ENCODE results near the gene CENPV.
"Not testable (repeated sequence)": the region's sequence is repeated elsewhere in the genome, so short reads cannot be mapped to it uniquely, and the experiment has no call there.

The CENPV gene

DNA sequence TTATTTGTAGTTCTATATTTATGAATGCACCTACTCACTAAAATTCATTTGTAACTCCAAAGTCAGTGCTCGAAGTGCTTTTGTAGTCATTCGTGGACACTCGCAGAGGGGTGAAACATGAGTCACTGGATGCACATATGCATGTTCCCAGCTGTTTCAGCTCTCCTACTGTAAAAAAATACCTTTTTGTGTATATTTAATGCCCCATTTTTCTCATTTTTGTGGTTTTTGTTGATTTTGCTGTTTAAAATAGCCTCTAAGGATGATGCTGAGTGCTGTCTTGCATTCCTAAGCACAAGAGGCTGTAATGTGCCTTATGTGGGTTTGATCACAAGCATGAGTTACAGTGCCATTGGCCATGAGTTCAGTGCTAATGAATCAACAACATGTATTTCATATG, 30.6 kb downstream of the CENPV start:
- Histone ChIP-seq H3K4me3 (ENCODE audit: insufficient read depth, low read depth, low read length, poor library complexity, severe bottlenecking) (no peak overlapping the region), H3K4me1 (ENCODE audit: control insufficient read depth, insufficient read depth, low read length, poor library complexity, severe bottlenecking) (no peaks in the 10 kb centered on the region), H3K36me3 (ENCODE audit: control insufficient read depth, insufficient read depth, low read length) (peaks cover 16% of the 10 kb centered on the region), H3K27me3 (replicated peaks; ENCODE audit: control insufficient read depth, insufficient read depth, low read length, poor library complexity, severe bottlenecking) (no peaks in the 10 kb centered on the region), H3K9me3 (ENCODE audit: control insufficient read depth, low read length) (no peaks in the 10 kb centered on the region), H3K27ac (ENCODE audit: insufficient read depth, low read length, poor library complexity, severe bottlenecking) (no peak overlapping the region)
- DNase-seq, result no peak

DNA sequence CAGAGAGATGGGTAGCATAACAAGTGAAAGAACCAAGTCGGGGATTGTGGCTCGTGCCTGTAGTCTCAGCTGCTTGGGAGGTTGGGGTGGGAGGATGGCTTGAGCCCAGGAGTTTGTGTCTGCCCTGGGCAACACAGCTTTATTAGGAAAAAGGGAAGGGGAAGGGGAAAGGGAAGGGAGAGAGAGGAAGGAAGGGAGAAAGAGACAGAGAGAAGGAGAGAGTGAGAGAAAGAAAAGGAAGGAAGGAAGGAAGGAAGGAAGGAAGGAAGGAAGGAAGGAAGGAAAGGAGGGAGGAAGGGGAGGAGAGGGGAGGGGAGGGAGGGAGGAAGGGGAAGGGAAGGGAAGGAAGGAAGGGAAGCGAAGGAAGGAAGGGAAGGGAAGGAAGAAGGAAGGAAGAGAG, 33.3 kb downstream of the CENPV start:
- no peaks in the 10 kb centered on the region for H3K4me1 ChIP-seq (ENCODE audit: control insufficient read depth, insufficient read depth, low read length, poor library complexity, severe bottlenecking)
- H3K27me3 ChIP-seq (replicated peaks; ENCODE audit: control insufficient read depth, insufficient read depth, low read length, poor library complexity, severe bottlenecking), result no peaks in the 10 kb centered on the region
- H3K36me3 ChIP-seq (ENCODE audit: control insufficient read depth, insufficient read depth, low read length), result peaks cover 4% of the 10 kb centered on the region
- H3K4me3 ChIP-seq (ENCODE audit: insufficient read depth, low read depth, low read length, poor library complexity, severe bottlenecking), result no peak overlapping the region
- no peak for DNase-seq
- H3K27ac ChIP-seq (ENCODE audit: insufficient read depth, low read length, poor library complexity, severe bottlenecking), result no peak overlapping the region
- no peaks in the 10 kb centered on the region for H3K9me3 ChIP-seq (ENCODE audit: control insufficient read depth, low read length)

DNA sequence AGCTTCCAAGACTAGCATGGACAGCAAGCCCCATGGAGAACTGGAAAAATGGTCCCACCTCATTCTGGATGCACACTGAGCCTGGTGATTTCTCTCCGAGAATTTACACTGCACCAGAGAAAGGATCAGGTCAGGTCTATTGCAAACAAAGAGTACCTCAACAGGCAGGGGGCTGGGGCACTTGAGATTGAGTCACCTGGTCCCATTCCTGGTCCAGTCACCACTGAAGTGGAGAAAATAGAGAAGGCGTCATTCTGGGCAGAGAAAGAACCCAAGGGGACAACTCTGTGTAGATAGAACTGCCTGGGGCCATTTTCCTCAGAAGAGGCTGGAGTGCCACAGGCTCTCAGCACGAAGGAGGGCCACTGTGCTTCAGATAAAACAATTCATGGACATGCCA, 38.4 kb downstream of the CENPV start:
- H3K4me1 ChIP-seq (ENCODE audit: control insufficient read depth, insufficient read depth, low read length, poor library complexity, severe bottlenecking), result peaks cover 5% of the 10 kb centered on the region
- no peak overlapping the region for H3K27ac ChIP-seq (ENCODE audit: insufficient read depth, low read length, poor library complexity, severe bottlenecking)
- no peak for DNase-seq
- H3K4me3 ChIP-seq (ENCODE audit: insufficient read depth, low read depth, low read length, poor library complexity, severe bottlenecking), result no peak overlapping the region
- H3K9me3 ChIP-seq (ENCODE audit: control insufficient read depth, low read length), result no peaks in the 10 kb centered on the region
- no peaks in the 10 kb centered on the region for H3K27me3 ChIP-seq (replicated peaks; ENCODE audit: control insufficient read depth, insufficient read depth, low read length, poor library complexity, severe bottlenecking)
- peaks cover 4% of the 10 kb centered on the region for H3K36me3 ChIP-seq (ENCODE audit: control insufficient read depth, insufficient read depth, low read length)

DNA sequence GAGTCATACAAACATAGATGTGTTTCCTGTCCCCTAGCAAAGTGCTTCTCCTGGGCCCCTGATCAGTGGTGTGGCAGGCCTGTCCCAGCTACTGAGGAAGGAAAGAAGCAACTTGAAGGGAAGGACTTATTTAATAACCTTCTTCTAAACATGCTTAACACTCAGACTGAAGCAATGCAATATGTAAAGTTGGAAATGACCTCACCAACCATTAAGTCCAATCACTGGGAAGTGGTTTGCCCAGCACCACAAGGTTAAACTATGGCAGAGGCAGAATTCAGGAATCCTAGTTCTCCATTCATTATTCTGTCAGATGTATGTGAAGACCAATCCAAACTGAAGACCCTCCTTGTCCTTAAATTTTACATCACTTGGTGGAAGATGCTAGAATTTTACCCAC, 39.1 kb downstream of the CENPV start:
- DNase-seq, result no peak
- peaks cover 5% of the 10 kb centered on the region for H3K4me1 ChIP-seq (ENCODE audit: control insufficient read depth, insufficient read depth, low read length, poor library complexity, severe bottlenecking)

DNA sequence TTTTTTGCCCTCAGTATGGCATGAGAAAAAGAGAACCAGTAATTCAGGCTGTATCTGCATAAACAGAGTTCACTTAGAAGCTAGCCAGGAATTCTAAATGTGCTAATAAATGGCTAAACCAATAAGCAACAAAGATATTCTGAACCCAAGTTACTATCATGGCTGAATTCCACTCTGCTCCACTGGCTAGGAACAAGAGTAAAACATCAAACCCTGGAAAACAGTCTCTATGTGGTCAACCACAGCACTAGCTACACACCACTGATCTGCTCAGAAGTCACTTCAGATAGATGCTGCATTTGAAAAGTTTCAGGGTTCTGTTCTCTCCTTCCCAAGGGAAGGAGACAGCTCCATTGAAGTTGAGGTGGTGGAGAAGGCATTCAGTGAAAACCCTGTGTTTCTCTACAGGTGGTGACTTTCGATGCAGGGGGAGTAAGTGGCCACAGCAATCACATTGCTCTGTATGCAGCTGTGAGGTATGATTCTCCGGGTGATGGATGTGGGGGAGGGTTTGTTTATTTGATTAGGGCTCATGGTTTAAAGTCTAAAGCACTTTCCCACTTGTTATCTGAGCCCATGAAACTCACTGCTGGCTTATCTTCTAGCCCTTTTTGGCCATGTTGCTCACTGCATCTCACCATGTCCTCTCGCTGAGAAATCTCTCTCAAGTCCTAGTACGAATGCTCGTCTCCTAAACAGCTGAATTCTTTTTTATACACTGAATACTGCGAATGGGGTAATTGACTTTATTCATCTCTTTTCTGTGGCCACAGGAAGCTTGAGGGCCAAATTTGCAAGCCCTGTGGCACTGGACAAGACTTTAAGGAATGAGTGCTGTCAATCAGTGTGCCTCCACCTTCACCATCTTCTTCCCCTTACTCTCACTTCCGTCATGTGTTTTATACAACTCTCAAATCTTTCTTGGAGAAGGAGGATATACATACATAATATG, 39.9 kb downstream of the CENPV start:
- no peak overlapping the region for H3K27ac ChIP-seq (ENCODE audit: insufficient read depth, low read length, poor library complexity, severe bottlenecking)
- peaks cover 5% of the 10 kb centered on the region for H3K4me1 ChIP-seq (ENCODE audit: control insufficient read depth, insufficient read depth, low read length, poor library complexity, severe bottlenecking)
- no peak for DNase-seq
- no peaks in the 10 kb centered on the region for H3K9me3 ChIP-seq (ENCODE audit: control insufficient read depth, low read length)
- H3K4me3 ChIP-seq (ENCODE audit: insufficient read depth, low read depth, low read length, poor library complexity, severe bottlenecking), result no peak overlapping the region
- peaks cover 4% of the 10 kb centered on the region for H3K36me3 ChIP-seq (ENCODE audit: control insufficient read depth, insufficient read depth, low read length)
- H3K27me3 ChIP-seq (replicated peaks; ENCODE audit: control insufficient read depth, insufficient read depth, low read length, poor library complexity, severe bottlenecking), result no peaks in the 10 kb centered on the region

More for the DNA sequence above, 39.1 kb downstream of the CENPV start:
- H3K27me3 ChIP-seq (replicated peaks; ENCODE audit: control insufficient read depth, insufficient read depth, low read length, poor library complexity, severe bottlenecking), result no peaks in the 10 kb centered on the region
- H3K9me3 ChIP-seq (ENCODE audit: control insufficient read depth, low read length), result no peaks in the 10 kb centered on the region
- H3K4me3 ChIP-seq (ENCODE audit: insufficient read depth, low read depth, low read length, poor library complexity, severe bottlenecking), result no peak overlapping the region
- peaks cover 4% of the 10 kb centered on the region for H3K36me3 ChIP-seq (ENCODE audit: control insufficient read depth, insufficient read depth, low read length)
- H3K27ac ChIP-seq (ENCODE audit: insufficient read depth, low read length, poor library complexity, severe bottlenecking), result no peak overlapping the region

DNA sequence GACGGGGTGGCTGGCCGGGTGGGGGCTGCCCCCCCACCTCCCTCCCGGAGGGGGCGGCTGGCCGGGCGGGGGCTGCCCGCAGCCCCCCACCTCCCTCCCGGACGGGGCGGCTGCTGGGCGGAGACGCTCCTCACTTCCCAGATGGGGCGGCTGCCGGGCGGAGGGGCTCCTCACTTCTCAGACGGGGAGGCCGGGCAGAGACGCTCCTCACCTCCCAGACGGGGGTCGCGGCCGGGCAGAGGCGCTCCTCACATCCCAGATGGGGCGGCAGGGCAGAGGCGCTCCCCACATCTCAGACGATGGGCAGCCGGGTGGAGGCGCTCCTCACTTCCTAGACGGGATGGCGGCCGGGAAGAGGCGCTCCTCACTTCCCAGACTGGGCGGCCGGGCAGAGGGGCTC, 41.2 kb downstream of the CENPV start:
- H3K36me3 ChIP-seq (ENCODE audit: control insufficient read depth, insufficient read depth, low read length); DNase-seq; H3K9me3 ChIP-seq (ENCODE audit: control insufficient read depth, low read length); H3K27ac ChIP-seq (ENCODE audit: insufficient read depth, low read length, poor library complexity, severe bottlenecking); H3K4me1 ChIP-seq (ENCODE audit: control insufficient read depth, insufficient read depth, low read length, poor library complexity, severe bottlenecking); H3K4me3 ChIP-seq (ENCODE audit: insufficient read depth, low read depth, low read length, poor library complexity, severe bottlenecking); H3K27me3 ChIP-seq (replicated peaks; ENCODE audit: control insufficient read depth, insufficient read depth, low read length, poor library complexity, severe bottlenecking): not testable (repeated sequence)

DNA sequence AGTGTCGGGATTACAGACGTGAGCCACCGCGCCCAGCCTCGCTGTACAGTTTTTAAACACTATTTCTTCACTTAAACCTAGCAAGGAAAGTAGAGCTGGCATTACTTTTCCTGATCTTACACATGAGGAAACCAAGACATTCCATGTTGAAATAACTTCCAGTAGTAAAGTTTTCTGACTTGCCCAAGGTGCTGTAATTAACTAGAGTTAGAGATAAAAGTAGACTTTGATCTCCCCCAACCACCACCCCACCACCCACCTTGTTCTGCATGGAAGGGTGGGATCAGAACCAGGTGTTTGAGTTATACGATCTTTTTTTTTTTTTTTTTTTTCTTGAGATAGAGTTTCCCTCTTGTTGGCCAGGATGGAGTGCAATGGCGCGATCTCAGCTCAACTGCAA, 47.1 kb downstream of the CENPV start:
- no peak overlapping the region for H3K4me3 ChIP-seq (ENCODE audit: insufficient read depth, low read depth, low read length, poor library complexity, severe bottlenecking)
- H3K9me3 ChIP-seq (ENCODE audit: control insufficient read depth, low read length), result no peaks in the 10 kb centered on the region
- peaks cover 4% of the 10 kb centered on the region for H3K36me3 ChIP-seq (ENCODE audit: control insufficient read depth, insufficient read depth, low read length)
- peaks cover 5% of the 10 kb centered on the region for H3K4me1 ChIP-seq (ENCODE audit: control insufficient read depth, insufficient read depth, low read length, poor library complexity, severe bottlenecking)
- H3K27me3 ChIP-seq (replicated peaks; ENCODE audit: control insufficient read depth, insufficient read depth, low read length, poor library complexity, severe bottlenecking), result no peaks in the 10 kb centered on the region
- H3K27ac ChIP-seq (ENCODE audit: insufficient read depth, low read length, poor library complexity, severe bottlenecking), result no peak overlapping the region
- no peak for DNase-seq

DNA sequence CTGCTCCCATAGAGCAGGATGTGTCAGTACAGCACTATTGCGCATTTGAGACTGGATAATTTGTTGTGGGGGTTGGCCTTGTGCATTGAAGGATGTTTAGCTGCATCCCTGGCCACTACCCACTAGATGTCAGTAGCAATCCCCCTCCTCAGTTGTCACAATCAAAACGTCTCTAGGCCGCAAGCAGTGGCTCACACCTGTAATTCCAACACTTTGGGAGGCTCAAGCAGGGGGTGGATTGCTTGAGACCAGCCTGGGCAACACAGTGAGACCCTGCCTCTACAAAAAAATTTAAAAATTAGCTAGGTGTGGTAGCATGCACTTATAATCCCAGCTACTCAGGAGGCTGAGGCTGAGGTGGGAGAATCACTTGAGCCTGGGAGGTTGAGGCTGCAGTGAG, 48.4 kb downstream of the CENPV start:
- H3K4me1 ChIP-seq (ENCODE audit: control insufficient read depth, insufficient read depth, low read length, poor library complexity, severe bottlenecking), result no peaks in the 10 kb centered on the region
- peaks cover 4% of the 10 kb centered on the region for H3K36me3 ChIP-seq (ENCODE audit: control insufficient read depth, insufficient read depth, low read length)
- no peak overlapping the region for H3K27ac ChIP-seq (ENCODE audit: insufficient read depth, low read length, poor library complexity, severe bottlenecking)
- no peaks in the 10 kb centered on the region for H3K27me3 ChIP-seq (replicated peaks; ENCODE audit: control insufficient read depth, insufficient read depth, low read length, poor library complexity, severe bottlenecking)
- no peak for DNase-seq
- H3K4me3 ChIP-seq (ENCODE audit: insufficient read depth, low read depth, low read length, poor library complexity, severe bottlenecking), result no peak overlapping the region
- no peaks in the 10 kb centered on the region for H3K9me3 ChIP-seq (ENCODE audit: control insufficient read depth, low read length)

DNA sequence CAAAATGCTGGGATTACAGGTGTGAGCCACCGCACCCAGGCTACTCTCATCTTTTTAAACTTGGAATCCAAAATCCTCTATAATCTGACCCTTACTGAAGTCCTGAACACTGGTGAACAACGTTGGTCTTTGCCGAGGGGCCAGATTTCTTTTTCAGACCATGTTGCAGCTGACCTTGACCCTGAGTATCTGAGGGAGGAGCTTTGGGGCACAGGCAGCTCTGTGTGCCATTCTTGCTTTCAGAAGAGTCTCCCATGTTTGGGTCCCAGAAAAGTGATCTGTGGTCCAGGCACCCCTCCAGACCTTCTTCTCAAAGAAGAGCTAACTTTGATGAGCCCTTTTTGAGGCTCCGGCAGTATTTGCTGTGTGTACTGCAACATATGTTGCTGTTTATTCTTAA, 50.4 kb downstream of the CENPV start:
- Histone ChIP-seq H3K9me3 (ENCODE audit: control insufficient read depth, low read length) (no peaks in the 10 kb centered on the region), H3K36me3 (ENCODE audit: control insufficient read depth, insufficient read depth, low read length) (peaks cover 4% of the 10 kb centered on the region)

DNA sequence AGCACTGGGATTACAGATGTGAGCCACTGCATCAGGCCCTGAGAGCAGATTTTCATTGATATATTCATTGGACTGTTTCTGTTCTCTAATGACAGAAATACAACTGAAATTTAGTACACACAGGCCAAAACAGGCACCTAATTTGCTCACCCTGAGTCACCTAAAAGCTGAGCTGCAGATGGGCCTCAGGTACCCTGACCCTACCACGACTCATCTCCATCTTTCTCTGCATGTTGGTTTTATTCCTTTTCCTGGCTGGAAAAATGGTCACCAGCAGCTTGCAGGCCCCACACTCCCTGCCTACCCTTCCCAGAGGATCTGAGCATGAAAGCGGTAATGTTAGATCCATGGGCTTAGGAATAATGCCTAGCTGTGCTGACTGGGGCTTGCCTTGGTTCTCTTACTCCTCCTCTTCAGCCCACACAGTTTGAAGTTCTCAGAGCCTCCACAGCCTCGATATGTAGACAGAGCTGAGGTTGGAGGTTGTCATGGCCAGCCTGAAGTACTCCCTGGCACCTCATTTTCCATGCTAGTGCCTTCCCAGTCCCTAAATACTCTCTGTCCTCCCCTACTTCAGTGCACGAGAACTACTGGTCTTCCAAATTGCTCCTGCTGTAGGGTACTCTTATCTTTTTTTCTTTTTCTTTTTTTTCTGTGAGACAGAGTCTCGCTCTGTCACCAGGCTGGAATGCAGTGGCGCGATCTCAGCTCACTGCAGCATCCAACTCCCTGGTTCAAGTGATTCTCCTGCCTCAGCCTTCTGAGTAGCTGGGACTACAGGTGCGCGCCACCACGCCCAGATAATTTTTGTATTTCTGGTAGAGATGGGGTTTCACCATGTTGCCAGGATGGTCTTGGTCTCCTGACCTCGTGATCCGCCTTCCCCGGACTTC, 51.1 kb downstream of the CENPV start:
- no peaks in the 10 kb centered on the region for H3K27me3 ChIP-seq (replicated peaks; ENCODE audit: control insufficient read depth, insufficient read depth, low read length, poor library complexity, severe bottlenecking)
- peaks cover 4% of the 10 kb centered on the region for H3K36me3 ChIP-seq (ENCODE audit: control insufficient read depth, insufficient read depth, low read length)
- no peak overlapping the region for H3K27ac ChIP-seq (ENCODE audit: insufficient read depth, low read length, poor library complexity, severe bottlenecking)
- no peaks in the 10 kb centered on the region for H3K4me1 ChIP-seq (ENCODE audit: control insufficient read depth, insufficient read depth, low read length, poor library complexity, severe bottlenecking)
- H3K9me3 ChIP-seq (ENCODE audit: control insufficient read depth, low read length), result no peaks in the 10 kb centered on the region
- no peak for DNase-seq
- H3K4me3 ChIP-seq (ENCODE audit: insufficient read depth, low read depth, low read length, poor library complexity, severe bottlenecking), result no peak overlapping the region

More for the DNA sequence above, 50.4 kb downstream of the CENPV start:
- Histone ChIP-seq H3K4me1 (ENCODE audit: control insufficient read depth, insufficient read depth, low read length, poor library complexity, severe bottlenecking) (no peaks in the 10 kb centered on the region), H3K27me3 (replicated peaks; ENCODE audit: control insufficient read depth, insufficient read depth, low read length, poor library complexity, severe bottlenecking) (no peaks in the 10 kb centered on the region), H3K27ac (ENCODE audit: insufficient read depth, low read length, poor library complexity, severe bottlenecking) (no peak overlapping the region), H3K4me3 (ENCODE audit: insufficient read depth, low read depth, low read length, poor library complexity, severe bottlenecking) (no peak overlapping the region)
- no peak for DNase-seq

Measured in effector memory CD4-positive, alpha-beta T cell (primary cell).